PC-9 (cell line): ENCODE measurements around the gene TCF12. TPM values are rescaled to one million over a fixed set of nuclear protein-coding genes. Genes with fewer than 3 reads are reported as not detected.

Experiments used
- BruUV-seq: library from RNA; stranded (reverse); fragments of 400-500 nt; replicated peaks from 2 replicates; lab custom pipeline; 2021; lab: Mats Ljungman, UMichigan
- CTCF ChIA-PET: fragments of 300-600 bp; sonication (Branson Sonifier 250); formaldehyde crosslinking; loops from one replicate; lab custom pipeline; 2022; ENCODE audit warnings: antibody characterized with exemption; lab: Charles Lee
- POLR2A ChIA-PET: fragments of 300-600 bp; sonication (Branson Sonifier 250); formaldehyde crosslinking; loops from one replicate; lab custom pipeline; 2022; ENCODE audit warnings: antibody characterized with exemption; ENCODE audit not compliant: unreplicated experiment; lab: Charles Lee
- DNase-seq, 2 experiments: peaks; one replicate each; pipeline versions ENCODE4 v3.0.0 to v3.0.0-alpha.2; 2015 to 2022; ENCODE audit warnings: mixed read lengths in 1 of 2
- H2AFZ ChIP-seq: fragments of 200-600 bp; sonication (generic); 2 replicates; pipeline ENCODE4 v1.8.1; 2017; ENCODE audit warnings: antibody characterized with exemption
- H3F3A ChIP-seq: fragments of 200-600 bp; sonication (generic); 2 replicates; pipeline ENCODE4 v1.8.1; 2017; ENCODE audit warnings: antibody characterized with exemption, mild to moderate bottlenecking, low read depth; ENCODE audit not compliant: insufficient read depth
- H3K27ac ChIP-seq: fragments of 200-600 bp; sonication (generic); 2 replicates; pipeline ENCODE4 v1.6.1; 2016; ENCODE audit warnings: mixed run types
- H3K27me3 ChIP-seq: fragments of 200-600 bp; sonication (generic); 2 replicates; pipeline ENCODE4 v1.6.1; 2016; ENCODE audit warnings: low read depth, mixed run types; ENCODE audit not compliant: insufficient read depth
- H3K36me3 ChIP-seq: fragments of 200-600 bp; sonication (generic); 2 replicates; pipeline ENCODE4 v1.6.1; 2016; ENCODE audit warnings: low read depth, mixed run types
- H3K4me1 ChIP-seq: fragments of 200-600 bp; sonication (generic); replicated peaks from 2 replicates; pipeline ENCODE4 v1.6.1; 2016; ENCODE audit warnings: mixed run types; ENCODE audit not compliant: insufficient read depth
- H3K4me2 ChIP-seq: fragments of 200-600 bp; sonication (generic); 2 replicates; pipeline ENCODE4 v1.6.1; 2017; ENCODE audit warnings: mixed run types
- H3K4me3 ChIP-seq: fragments of 200-600 bp; sonication (generic); 2 replicates; pipeline ENCODE4 v1.6.1; 2016; ENCODE audit warnings: mixed run types
- H3K79me2 ChIP-seq: fragments of 200-600 bp; sonication (generic); 2 replicates; pipeline ENCODE4 v1.6.1; 2017; ENCODE audit warnings: low read depth, mixed run types
- H3K9me2 ChIP-seq: fragments of 200-600 bp; sonication (generic); 2 replicates; pipeline ENCODE4 v1.8.1; 2017; ENCODE audit warnings: mild to moderate bottlenecking; ENCODE audit not compliant: insufficient read depth
- H3K9me3 ChIP-seq: fragments of 200-600 bp; sonication (generic); 2 replicates; pipeline ENCODE4 v1.8.1; 2016; ENCODE audit warnings: low read depth; ENCODE audit not compliant: insufficient read depth
- H4K20me1 ChIP-seq: fragments of 200-600 bp; sonication (generic); 2 replicates; pipeline ENCODE4 v1.8.1; 2017; ENCODE audit not compliant: insufficient read depth
- EZH2 ChIP-seq: fragments of 200-600 bp; sonication (generic); IDR thresholded peaks from 2 replicates; pipeline ENCODE4 v1.8.0; 2017; ENCODE audit warnings: antibody characterized with exemption, low read depth
- intact Hi-C: fragments of 100-400 bp; cut with micrococcal nuclease; formaldehyde crosslinking; loops from one replicate; pipeline ENCODE4 v1.10.0; 2022; ENCODE audit not compliant: unreplicated experiment
- total RNA-seq: library from RNA; stranded (reverse); gene quantifications from 2 replicates; pipeline ENCODE4 v1.2.3, GENCODE V29; 2021
- TF ChIP-seq, protein P1 (sequence below): fragments of 200-600 bp; sonication (generic); conservative IDR thresholded peaks from 2 replicates; pipeline ENCODE4 v1.6.1; 2017; ENCODE audit warnings: mixed run types, antibody characterized with exemption, mild to moderate bottlenecking, moderate library complexity

The TCF12 gene
- total RNA-seq, 1 experiment from 2014 or later, result 60.1 TPM

DNA sequence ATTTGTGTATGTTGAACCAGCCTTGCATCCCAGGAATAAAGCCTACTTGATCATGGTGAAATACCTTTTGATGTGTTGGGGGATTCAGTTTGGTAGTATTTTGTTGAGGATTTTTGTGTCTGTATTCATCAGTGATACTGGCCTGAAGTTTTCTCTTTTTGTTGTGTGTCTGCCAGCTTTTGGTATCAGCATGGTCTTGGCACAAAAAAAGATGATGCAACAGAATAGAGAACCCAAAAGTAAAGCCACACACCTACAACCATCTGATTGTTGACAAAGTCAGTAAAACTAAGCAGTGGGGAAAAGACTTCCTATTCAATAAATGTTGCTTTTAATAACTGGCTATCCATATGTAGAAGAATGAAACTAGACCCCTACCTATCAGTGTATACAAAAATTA, 77.6 kb downstream of the TCF12 start:
- H2AFZ ChIP-seq, result no peak overlapping the region
- H3K27me3 ChIP-seq, result no peaks in the 10 kb centered on the region
- no peak overlapping the region for H3K4me3 ChIP-seq
- no peak overlapping the region for H3K4me2 ChIP-seq
- no peaks in the 10 kb centered on the region for H3F3A ChIP-seq
- no peaks in the 10 kb centered on the region for H3K4me1 ChIP-seq
- no peak overlapping the region for H3K27ac ChIP-seq
- DNase-seq, result no peak
- POLR2A ChIA-PET, result interaction anchor here (0.6 kb wide), 1 partner anchor 222 kb away, joined by 4 read pairs; no protein-coding TSS in a partner anchor
- no peaks in the 10 kb centered on the region for H3K9me2 ChIP-seq
- intact Hi-C loops, result no loop called here
- H3K79me2 ChIP-seq, result peaks cover 5% of the 10 kb centered on the region; the same call in 1 of the 2 replicates
- no TSS peak for BruUV-seq
- no peaks in the 10 kb centered on the region for H3K36me3 ChIP-seq
- CTCF ChIA-PET, result no interaction called here
- TF ChIP-seq, protein P1, sequence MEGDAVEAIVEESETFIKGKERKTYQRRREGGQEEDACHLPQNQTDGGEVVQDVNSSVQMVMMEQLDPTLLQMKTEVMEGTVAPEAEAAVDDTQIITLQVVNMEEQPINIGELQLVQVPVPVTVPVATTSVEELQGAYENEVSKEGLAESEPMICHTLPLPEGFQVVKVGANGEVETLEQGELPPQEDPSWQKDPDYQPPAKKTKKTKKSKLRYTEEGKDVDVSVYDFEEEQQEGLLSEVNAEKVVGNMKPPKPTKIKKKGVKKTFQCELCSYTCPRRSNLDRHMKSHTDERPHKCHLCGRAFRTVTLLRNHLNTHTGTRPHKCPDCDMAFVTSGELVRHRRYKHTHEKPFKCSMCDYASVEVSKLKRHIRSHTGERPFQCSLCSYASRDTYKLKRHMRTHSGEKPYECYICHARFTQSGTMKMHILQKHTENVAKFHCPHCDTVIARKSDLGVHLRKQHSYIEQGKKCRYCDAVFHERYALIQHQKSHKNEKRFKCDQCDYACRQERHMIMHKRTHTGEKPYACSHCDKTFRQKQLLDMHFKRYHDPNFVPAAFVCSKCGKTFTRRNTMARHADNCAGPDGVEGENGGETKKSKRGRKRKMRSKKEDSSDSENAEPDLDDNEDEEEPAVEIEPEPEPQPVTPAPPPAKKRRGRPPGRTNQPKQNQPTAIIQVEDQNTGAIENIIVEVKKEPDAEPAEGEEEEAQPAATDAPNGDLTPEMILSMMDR, result no peak
- no peaks in the 10 kb centered on the region for H4K20me1 ChIP-seq
- no peaks in the 10 kb centered on the region for H3K9me3 ChIP-seq

GRCh38 chr15:56996746-56997470, 78.5 kb downstream of the TCF12 start:
- CTCF ChIA-PET, result no interaction called here
- H3K79me2 ChIP-seq, result peaks cover 5% of the 10 kb centered on the region; the same call in 1 of the 2 replicates
- POLR2A ChIA-PET, result no interaction called here

DNA sequence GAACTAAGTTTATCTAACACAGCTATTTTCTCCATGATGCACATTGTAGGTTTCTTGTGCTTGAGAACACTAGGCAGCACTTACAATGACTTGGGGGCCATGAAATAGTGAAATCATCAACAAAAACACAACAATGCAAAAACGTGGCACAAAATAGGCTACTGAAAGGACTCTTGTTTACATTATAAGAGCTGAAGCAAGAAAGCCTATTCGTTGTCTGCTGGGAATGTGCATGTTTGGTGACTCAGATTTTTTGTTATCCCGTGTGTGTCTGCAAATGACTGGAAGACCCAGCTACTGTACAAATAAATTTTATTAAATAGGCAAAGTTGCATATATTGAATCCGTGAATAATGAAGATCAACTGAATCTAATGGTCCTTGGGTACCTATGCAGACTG, 85.0 kb downstream of the TCF12 start:
- no peak overlapping the region for H3K27ac ChIP-seq
- no peak overlapping the region for H3K4me3 ChIP-seq
- intact Hi-C loops, result no loop called here
- no peaks in the 10 kb centered on the region for H3K27me3 ChIP-seq
- TF ChIP-seq, protein P1, result no peak
- no peak for TF ChIP-seq EZH2
- DNase-seq, result no peak
- no peaks in the 10 kb centered on the region for H3K36me3 ChIP-seq
- no peaks in the 10 kb centered on the region for H4K20me1 ChIP-seq
- no peaks in the 10 kb centered on the region for H3F3A ChIP-seq
- H3K9me3 ChIP-seq, result no peaks in the 10 kb centered on the region
- H3K9me2 ChIP-seq, result no peaks in the 10 kb centered on the region
- CTCF ChIA-PET, result no interaction called here
- POLR2A ChIA-PET, result interaction anchor here (0.6 kb wide), 1 partner anchor 133 kb away, joined by 6 read pairs; no protein-coding TSS in a partner anchor
- no peak overlapping the region for H2AFZ ChIP-seq
- H3K4me2 ChIP-seq, result no peak overlapping the region
- H3K79me2 ChIP-seq, result no peaks in the 10 kb centered on the region
- no TSS peak for BruUV-seq
- no peaks in the 10 kb centered on the region for H3K4me1 ChIP-seq

More at GRCh38 chr15:56996746-56997470, 78.5 kb downstream of the TCF12 start:
- no peak for DNase-seq
- TF ChIP-seq, protein P1, result no peak
- TF ChIP-seq EZH2, result no peak
- BruUV-seq, result no TSS peak
- Histone ChIP-seq H2AFZ (no peak overlapping the region), H3K27ac (no peak overlapping the region), H3K4me3 (no peak overlapping the region), H3K36me3 (no peaks in the 10 kb centered on the region), H4K20me1 (no peaks in the 10 kb centered on the region), H3K4me2 (no peak overlapping the region), H3F3A (no peaks in the 10 kb centered on the region), H3K9me3 (no peaks in the 10 kb centered on the region), H3K4me1 (no peaks in the 10 kb centered on the region), H3K27me3 (no peaks in the 10 kb centered on the region), H3K9me2 (no peaks in the 10 kb centered on the region)
- intact Hi-C loops, result no loop called here
